ENCODE data around the gene PRR16. TPM values are rescaled to one million over a fixed set of nuclear protein-coding genes. Genes with fewer than 3 reads are reported as not detected.

The PRR16 gene
- total and polyA plus RNA-seq, 2 experiments from 2014 or later, result 1.0 to 1.7 TPM

DNA sequence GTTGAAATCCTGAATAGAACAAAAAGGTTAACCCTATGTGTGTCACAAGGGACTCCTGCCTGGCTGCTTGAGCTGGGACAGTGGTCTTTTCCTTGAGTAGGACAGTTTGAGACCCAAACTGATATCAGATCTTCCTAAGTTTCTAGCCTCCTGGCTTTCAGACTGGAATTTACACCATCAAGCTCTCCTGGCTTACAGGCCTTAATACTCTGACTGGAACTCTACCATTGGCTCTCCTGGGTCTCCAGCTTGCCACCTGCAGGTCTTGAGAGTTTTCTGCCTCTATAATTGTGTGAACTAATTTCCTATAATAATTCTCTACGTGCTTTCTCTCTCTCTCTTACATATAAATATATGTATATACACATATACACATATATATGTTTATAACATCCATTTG is 112.5 kb downstream of the PRR16 start:
- ATAC-seq, result peak; percentile 73
- H3K4me3 Mint-ChIP-seq, result no peak overlapping the region
- peaks cover 13% of the 10 kb centered on the region for H3K4me1 Mint-ChIP-seq
- H3K4me2 ChIP-seq, result no peak overlapping the region
- H3K36me3 ChIP-seq (ENCODE audit: insufficient read depth), result 0 out of 2 replicates have a peak, but pooled peaks cover 3% of the 10 kb centered on the region
- no peak for TF ChIP-seq JUNB (IDR thresholded peaks at IDR 0.05; ENCODE audit: unreplicated experiment)
- TF ChIP-seq, protein P1, sequence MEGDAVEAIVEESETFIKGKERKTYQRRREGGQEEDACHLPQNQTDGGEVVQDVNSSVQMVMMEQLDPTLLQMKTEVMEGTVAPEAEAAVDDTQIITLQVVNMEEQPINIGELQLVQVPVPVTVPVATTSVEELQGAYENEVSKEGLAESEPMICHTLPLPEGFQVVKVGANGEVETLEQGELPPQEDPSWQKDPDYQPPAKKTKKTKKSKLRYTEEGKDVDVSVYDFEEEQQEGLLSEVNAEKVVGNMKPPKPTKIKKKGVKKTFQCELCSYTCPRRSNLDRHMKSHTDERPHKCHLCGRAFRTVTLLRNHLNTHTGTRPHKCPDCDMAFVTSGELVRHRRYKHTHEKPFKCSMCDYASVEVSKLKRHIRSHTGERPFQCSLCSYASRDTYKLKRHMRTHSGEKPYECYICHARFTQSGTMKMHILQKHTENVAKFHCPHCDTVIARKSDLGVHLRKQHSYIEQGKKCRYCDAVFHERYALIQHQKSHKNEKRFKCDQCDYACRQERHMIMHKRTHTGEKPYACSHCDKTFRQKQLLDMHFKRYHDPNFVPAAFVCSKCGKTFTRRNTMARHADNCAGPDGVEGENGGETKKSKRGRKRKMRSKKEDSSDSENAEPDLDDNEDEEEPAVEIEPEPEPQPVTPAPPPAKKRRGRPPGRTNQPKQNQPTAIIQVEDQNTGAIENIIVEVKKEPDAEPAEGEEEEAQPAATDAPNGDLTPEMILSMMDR (conservative IDR thresholded peaks at IDR 0.05; ENCODE audit: low read depth in 2 of 2), result peak; percentile 32 to 34; a peak in 3 of 4 replicates
- H3K79me2 ChIP-seq (replicated peaks; ENCODE audit: insufficient read depth), result no peaks in the 10 kb centered on the region
- H3K27ac ChIP-seq (ENCODE audit: low read depth), result no peak overlapping the region
- no peaks in the 10 kb centered on the region for H3K9me3 Mint-ChIP-seq
- no peaks in the 10 kb centered on the region for H3K27me3 ChIP-seq (ENCODE audit: insufficient read depth)
- H3F3A ChIP-seq (replicated peaks; ENCODE audit: low read depth), result no peaks in the 10 kb centered on the region
- no peaks in the 10 kb centered on the region for H3K36me3 Mint-ChIP-seq (ENCODE audit: low read depth)
- no peak overlapping the region for H3K4me3 ChIP-seq
- no peak overlapping the region for H3K27ac Mint-ChIP-seq
- no peaks in the 10 kb centered on the region for H3K4me1 ChIP-seq (ENCODE audit: insufficient read depth)
- DNase-seq (ENCODE audit: low spot score), result peak; percentile 55
- 0 out of 2 replicates have a peak, but pooled peaks cover 7% of the 10 kb centered on the region for H3K9me2 ChIP-seq (ENCODE audit: insufficient read depth)
- H3K27me3 Mint-ChIP-seq (ENCODE audit: insufficient read depth, low read depth, poor library complexity), result peaks cover 3% of the 10 kb centered on the region
- H2AFZ ChIP-seq, result no peak overlapping the region
- H4K20me1 ChIP-seq (replicated peaks; ENCODE audit: insufficient read depth), result no peaks in the 10 kb centered on the region

DNA sequence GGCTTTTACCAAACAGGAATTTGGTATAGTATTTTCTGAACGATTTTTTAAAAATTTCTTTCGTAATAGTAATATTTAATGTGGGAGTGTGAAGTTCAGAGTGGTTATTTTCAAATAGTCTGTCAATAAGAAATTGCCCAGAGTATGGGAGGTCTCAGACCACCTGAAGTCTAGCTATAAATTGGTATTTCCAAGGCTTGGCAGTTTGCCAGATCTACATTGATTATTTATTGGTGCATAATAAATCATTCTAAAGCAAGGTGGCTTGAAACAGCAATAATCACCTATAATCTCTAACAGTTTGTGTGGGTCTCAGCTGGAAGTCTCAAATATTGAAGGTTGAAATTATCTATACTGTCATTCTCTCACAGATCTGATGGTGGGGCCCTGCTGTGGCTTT is 118.5 kb downstream of the PRR16 start:
- no peak overlapping the region for H3K27ac Mint-ChIP-seq
- ATAC-seq (no peak), DNase-seq (ENCODE audit: low spot score) (no peak)
- no peaks in the 10 kb centered on the region for H3F3A ChIP-seq (replicated peaks; ENCODE audit: low read depth)
- H3K4me3 Mint-ChIP-seq, result no peak overlapping the region
- no peaks in the 10 kb centered on the region for H3K79me2 ChIP-seq (replicated peaks; ENCODE audit: insufficient read depth)
- H3K27me3 ChIP-seq (ENCODE audit: insufficient read depth), result no peaks in the 10 kb centered on the region
- no peaks in the 10 kb centered on the region for H4K20me1 ChIP-seq (replicated peaks; ENCODE audit: insufficient read depth)
- H3K9me2 ChIP-seq (ENCODE audit: insufficient read depth), result 0 out of 2 replicates have a peak, but pooled peaks cover 8% of the 10 kb centered on the region
- 0 out of 2 replicates have a peak, but pooled peaks cover 3% of the 10 kb centered on the region for H3K36me3 ChIP-seq (ENCODE audit: insufficient read depth)
- no peak overlapping the region for H3K4me3 ChIP-seq
- H3K4me2 ChIP-seq, result no peak overlapping the region
- H3K9me3 Mint-ChIP-seq, result no peaks in the 10 kb centered on the region
- H3K36me3 Mint-ChIP-seq (ENCODE audit: low read depth), result no peaks in the 10 kb centered on the region
- no peak overlapping the region for H3K27ac ChIP-seq (ENCODE audit: low read depth)
- no peaks in the 10 kb centered on the region for H3K4me1 ChIP-seq (ENCODE audit: insufficient read depth)
- H3K27me3 Mint-ChIP-seq (ENCODE audit: insufficient read depth, low read depth, poor library complexity), result no peaks in the 10 kb centered on the region
- no peaks in the 10 kb centered on the region for H3K4me1 Mint-ChIP-seq
- H2AFZ ChIP-seq, result no peak overlapping the region
- no peak for TF ChIP-seq ZNF331 (CRISPR knock-in tag; IDR thresholded peaks at IDR 0.05; ENCODE audit: low read depth)
- no peak for TF ChIP-seq STAT1 (IDR thresholded peaks at IDR 0.05; ENCODE audit: unreplicated experiment)
- TF ChIP-seq, protein P2, sequence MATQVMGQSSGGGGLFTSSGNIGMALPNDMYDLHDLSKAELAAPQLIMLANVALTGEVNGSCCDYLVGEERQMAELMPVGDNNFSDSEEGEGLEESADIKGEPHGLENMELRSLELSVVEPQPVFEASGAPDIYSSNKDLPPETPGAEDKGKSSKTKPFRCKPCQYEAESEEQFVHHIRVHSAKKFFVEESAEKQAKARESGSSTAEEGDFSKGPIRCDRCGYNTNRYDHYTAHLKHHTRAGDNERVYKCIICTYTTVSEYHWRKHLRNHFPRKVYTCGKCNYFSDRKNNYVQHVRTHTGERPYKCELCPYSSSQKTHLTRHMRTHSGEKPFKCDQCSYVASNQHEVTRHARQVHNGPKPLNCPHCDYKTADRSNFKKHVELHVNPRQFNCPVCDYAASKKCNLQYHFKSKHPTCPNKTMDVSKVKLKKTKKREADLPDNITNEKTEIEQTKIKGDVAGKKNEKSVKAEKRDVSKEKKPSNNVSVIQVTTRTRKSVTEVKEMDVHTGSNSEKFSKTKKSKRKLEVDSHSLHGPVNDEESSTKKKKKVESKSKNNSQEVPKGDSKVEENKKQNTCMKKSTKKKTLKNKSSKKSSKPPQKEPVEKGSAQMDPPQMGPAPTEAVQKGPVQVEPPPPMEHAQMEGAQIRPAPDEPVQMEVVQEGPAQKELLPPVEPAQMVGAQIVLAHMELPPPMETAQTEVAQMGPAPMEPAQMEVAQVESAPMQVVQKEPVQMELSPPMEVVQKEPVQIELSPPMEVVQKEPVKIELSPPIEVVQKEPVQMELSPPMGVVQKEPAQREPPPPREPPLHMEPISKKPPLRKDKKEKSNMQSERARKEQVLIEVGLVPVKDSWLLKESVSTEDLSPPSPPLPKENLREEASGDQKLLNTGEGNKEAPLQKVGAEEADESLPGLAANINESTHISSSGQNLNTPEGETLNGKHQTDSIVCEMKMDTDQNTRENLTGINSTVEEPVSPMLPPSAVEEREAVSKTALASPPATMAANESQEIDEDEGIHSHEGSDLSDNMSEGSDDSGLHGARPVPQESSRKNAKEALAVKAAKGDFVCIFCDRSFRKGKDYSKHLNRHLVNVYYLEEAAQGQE (IDR thresholded peaks at IDR 0.05; ENCODE audit: unreplicated experiment), result no peak
- no peak for TF ChIP-seq CREB1 (CRISPR knock-in tag; IDR thresholded peaks at IDR 0.05; ENCODE audit: low read depth)
- TF ChIP-seq NANOG (IDR thresholded peaks at IDR 0.05; ENCODE audit: borderline replicate concordance), result no peak
- TF ChIP-seq ZNF114 (CRISPR knock-in tag; IDR thresholded peaks at IDR 0.05), result no peak
- no peak for TF ChIP-seq POLR2AphosphoS5 (IDR thresholded peaks at IDR 0.05; ENCODE audit: low read depth)
- TF ChIP-seq, protein P3, sequence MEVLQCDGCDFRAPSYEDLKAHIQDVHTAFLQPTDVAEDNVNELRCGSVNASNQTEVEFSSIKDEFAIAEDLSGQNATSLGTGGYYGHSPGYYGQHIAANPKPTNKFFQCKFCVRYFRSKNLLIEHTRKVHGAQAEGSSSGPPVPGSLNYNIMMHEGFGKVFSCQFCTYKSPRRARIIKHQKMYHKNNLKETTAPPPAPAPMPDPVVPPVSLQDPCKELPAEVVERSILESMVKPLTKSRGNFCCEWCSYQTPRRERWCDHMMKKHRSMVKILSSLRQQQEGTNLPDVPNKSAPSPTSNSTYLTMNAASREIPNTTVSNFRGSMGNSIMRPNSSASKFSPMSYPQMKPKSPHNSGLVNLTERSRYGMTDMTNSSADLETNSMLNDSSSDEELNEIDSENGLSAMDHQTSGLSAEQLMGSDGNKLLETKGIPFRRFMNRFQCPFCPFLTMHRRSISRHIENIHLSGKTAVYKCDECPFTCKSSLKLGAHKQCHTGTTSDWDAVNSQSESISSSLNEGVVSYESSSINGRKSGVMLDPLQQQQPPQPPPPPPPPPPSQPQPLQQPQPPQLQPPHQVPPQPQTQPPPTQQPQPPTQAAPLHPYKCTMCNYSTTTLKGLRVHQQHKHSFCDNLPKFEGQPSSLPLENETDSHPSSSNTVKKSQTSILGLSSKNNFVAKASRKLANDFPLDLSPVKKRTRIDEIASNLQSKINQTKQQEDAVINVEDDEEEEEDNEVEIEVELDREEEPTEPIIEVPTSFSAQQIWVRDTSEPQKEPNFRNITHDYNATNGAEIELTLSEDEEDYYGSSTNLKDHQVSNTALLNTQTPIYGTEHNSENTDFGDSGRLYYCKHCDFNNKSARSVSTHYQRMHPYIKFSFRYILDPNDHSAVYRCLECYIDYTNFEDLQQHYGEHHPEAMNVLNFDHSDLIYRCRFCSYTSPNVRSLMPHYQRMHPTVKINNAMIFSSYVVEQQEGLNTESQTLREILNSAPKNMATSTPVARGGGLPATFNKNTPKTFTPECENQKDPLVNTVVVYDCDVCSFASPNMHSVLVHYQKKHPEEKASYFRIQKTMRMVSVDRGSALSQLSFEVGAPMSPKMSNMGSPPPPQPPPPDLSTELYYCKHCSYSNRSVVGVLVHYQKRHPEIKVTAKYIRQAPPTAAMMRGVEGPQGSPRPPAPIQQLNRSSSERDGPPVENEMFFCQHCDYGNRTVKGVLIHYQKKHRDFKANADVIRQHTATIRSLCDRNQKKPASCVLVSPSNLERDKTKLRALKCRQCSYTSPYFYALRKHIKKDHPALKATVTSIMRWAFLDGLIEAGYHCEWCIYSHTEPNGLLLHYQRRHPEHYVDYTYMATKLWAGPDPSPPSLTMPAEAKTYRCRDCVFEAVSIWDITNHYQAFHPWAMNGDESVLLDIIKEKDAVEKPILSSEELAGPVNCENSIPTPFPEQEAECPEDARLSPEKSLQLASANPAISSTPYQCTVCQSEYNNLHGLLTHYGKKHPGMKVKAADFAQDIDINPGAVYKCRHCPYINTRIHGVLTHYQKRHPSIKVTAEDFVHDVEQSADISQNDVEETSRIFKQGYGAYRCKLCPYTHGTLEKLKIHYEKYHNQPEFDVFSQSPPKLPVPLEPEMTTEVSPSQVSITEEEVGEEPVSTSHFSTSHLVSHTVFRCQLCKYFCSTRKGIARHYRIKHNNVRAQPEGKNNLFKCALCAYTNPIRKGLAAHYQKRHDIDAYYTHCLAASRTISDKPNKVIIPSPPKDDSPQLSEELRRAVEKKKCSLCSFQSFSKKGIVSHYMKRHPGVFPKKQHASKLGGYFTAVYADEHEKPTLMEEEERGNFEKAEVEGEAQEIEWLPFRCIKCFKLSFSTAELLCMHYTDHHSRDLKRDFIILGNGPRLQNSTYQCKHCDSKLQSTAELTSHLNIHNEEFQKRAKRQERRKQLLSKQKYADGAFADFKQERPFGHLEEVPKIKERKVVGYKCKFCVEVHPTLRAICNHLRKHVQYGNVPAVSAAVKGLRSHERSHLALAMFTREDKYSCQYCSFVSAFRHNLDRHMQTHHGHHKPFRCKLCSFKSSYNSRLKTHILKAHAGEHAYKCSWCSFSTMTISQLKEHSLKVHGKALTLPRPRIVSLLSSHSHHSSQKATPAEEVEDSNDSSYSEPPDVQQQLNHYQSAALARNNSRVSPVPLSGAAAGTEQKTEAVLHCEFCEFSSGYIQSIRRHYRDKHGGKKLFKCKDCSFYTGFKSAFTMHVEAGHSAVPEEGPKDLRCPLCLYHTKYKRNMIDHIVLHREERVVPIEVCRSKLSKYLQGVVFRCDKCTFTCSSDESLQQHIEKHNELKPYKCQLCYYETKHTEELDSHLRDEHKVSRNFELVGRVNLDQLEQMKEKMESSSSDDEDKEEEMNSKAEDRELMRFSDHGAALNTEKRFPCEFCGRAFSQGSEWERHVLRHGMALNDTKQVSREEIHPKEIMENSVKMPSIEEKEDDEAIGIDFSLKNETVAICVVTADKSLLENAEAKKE (CRISPR knock-in tag; IDR thresholded peaks at IDR 0.05), result no peak

Measured in GM23338 (cell line).